GM18502 (cell line): Measurements from ENCODE around the gene IRAK4.

Source experiments
- ATAC-seq: cut with Tn5 transposase; IDR thresholded peaks from one replicate; pipeline ENCODE4 v1.9.1; 2021; ENCODE audit warnings: mild to moderate bottlenecking; ENCODE audit not compliant: unreplicated experiment, poor library complexity

The IRAK4 gene

GRCh38 chr12:43764528-43764927 is 5.8 kb downstream of the IRAK4 start:
- ATAC-seq: no peak

- no peak for ATAC-seq
Observed at GRCh38 chr12:43766291-43766690, 7.5 kb downstream of the IRAK4 start.

GRCh38 chr12:43776498-43776897 is 17.7 kb downstream of the IRAK4 start:
- ATAC-seq: no peak

- ATAC-seq: no peak
Observed at GRCh38 chr12:43786899-43787693, 28.3 kb downstream of the IRAK4 start.

- ATAC-seq: no peak
Observed at GRCh38 chr12:43789941-43790340, 31.2 kb downstream of the IRAK4 start.

GRCh38 chr12:43795716-43796280 is 37.0 kb downstream of the IRAK4 start:
- no peak for ATAC-seq

- no peak for ATAC-seq
Observed at GRCh38 chr12:43797561-43798217, 38.9 kb downstream of the IRAK4 start.

GRCh38 chr12:43805149-43805859 is 46.6 kb downstream of the IRAK4 start:
- peak; percentile 19 for ATAC-seq

GRCh38 chr12:43805860-43806736 is 47.3 kb downstream of the IRAK4 start, which contains the start of gene TWF1:
TWF1 (minus strand) TSS chr12:43806317; CDS start chr12:43806245, 72 bp downstream.
- peak; percentile 96 for ATAC-seq

- no peak for ATAC-seq
Observed at GRCh38 chr12:43806737-43807072, 48.0 kb downstream of the IRAK4 start.

- ATAC-seq: no peak
Observed at GRCh38 chr12:43807386-43807785, 48.6 kb downstream of the IRAK4 start.

- no peak for ATAC-seq
Observed at GRCh38 chr12:43812057-43812456, 53.3 kb downstream of the IRAK4 start.

GRCh38 chr12:43812926-43813325 is 54.2 kb downstream of the IRAK4 start:
- no peak for ATAC-seq

GRCh38 chr12:43815416-43815815 is 56.7 kb downstream of the IRAK4 start:
- no peak for ATAC-seq

- ATAC-seq: no peak
Observed at GRCh38 chr12:43816168-43816567, 57.4 kb downstream of the IRAK4 start.

- ATAC-seq: no peak
Observed at GRCh38 chr12:43824207-43824775, 65.5 kb downstream of the IRAK4 start.

- no peak for ATAC-seq
Observed at GRCh38 chr12:43826681-43827080, 67.9 kb downstream of the IRAK4 start.

- ATAC-seq: no peak
Observed at GRCh38 chr12:43827093-43827492, 68.3 kb downstream of the IRAK4 start.

GRCh38 chr12:43832463-43833168 is 73.9 kb downstream of the IRAK4 start:
- ATAC-seq: no peak
